ENCODE measurements around the gene BRD7.

BRD7 gene

GRCh38 chr16:50331570-50331969 lies 37.2 kb downstream of the BRD7 start:
- DNase-seq, result no peak
- in situ Hi-C loops (cut with MboI; ENCODE audit: low pct_unique_long_range_greater_than_20kb, low sequenced_read_pairs), result no loop called here

- in situ Hi-C loops (cut with MboI; ENCODE audit: low pct_unique_long_range_greater_than_20kb, low sequenced_read_pairs), result no loop called here
Measured at GRCh38 chr16:50329446-50330189, 39.2 kb downstream of the BRD7 start.

GRCh38 chr16:50326835-50327465 lies 41.8 kb downstream of the BRD7 start:
- peak; percentile 57 for DNase-seq
- in situ Hi-C loops (cut with MboI; ENCODE audit: low pct_unique_long_range_greater_than_20kb, low sequenced_read_pairs), result no loop called here

More at GRCh38 chr16:50329446-50330189, 39.2 kb downstream of the BRD7 start:
- DNase-seq, result no peak

- no peak for DNase-seq
- in situ Hi-C loops (cut with MboI; ENCODE audit: low pct_unique_long_range_greater_than_20kb, low sequenced_read_pairs), result no loop called here
Measured at GRCh38 chr16:50326264-50326663, 42.5 kb downstream of the BRD7 start.

- in situ Hi-C loops (cut with MboI; ENCODE audit: low pct_unique_long_range_greater_than_20kb, low sequenced_read_pairs), result no loop called here
- DNase-seq, result no peak
Measured at GRCh38 chr16:50324345-50324744, 44.4 kb downstream of the BRD7 start.

GRCh38 chr16:50323335-50324011 lies 45.3 kb downstream of the BRD7 start:
- peak; percentile 49 for DNase-seq
- in situ Hi-C loops (cut with MboI; ENCODE audit: low pct_unique_long_range_greater_than_20kb, low sequenced_read_pairs), result no loop called here

- no peak for DNase-seq
- in situ Hi-C loops (cut with MboI; ENCODE audit: low pct_unique_long_range_greater_than_20kb, low sequenced_read_pairs), result no loop called here
Measured at GRCh38 chr16:50322333-50322732, 46.5 kb downstream of the BRD7 start.

- in situ Hi-C loops (cut with MboI; ENCODE audit: low pct_unique_long_range_greater_than_20kb, low sequenced_read_pairs), result no loop called here
- no peak for DNase-seq
Measured at GRCh38 chr16:50320310-50320709, 48.5 kb downstream of the BRD7 start.

GRCh38 chr16:50318796-50319578 lies 49.8 kb downstream of the BRD7 start:
- no peak for DNase-seq
- in situ Hi-C loops (cut with MboI; ENCODE audit: low pct_unique_long_range_greater_than_20kb, low sequenced_read_pairs), result no loop called here

GRCh38 chr16:50316848-50317630 lies 51.7 kb downstream of the BRD7 start:
- no peak for DNase-seq
- in situ Hi-C loops (cut with MboI; ENCODE audit: low pct_unique_long_range_greater_than_20kb, low sequenced_read_pairs), result no loop called here

GRCh38 chr16:50316102-50316847 lies 52.5 kb downstream of the BRD7 start:
- in situ Hi-C loops (cut with MboI; ENCODE audit: low pct_unique_long_range_greater_than_20kb, low sequenced_read_pairs), result no loop called here
- DNase-seq, result no peak

- in situ Hi-C loops (cut with MboI; ENCODE audit: low pct_unique_long_range_greater_than_20kb, low sequenced_read_pairs), result no loop called here
- DNase-seq, result no peak
Measured at GRCh38 chr16:50315346-50315997, 53.3 kb downstream of the BRD7 start.

- in situ Hi-C loops (cut with MboI; ENCODE audit: low pct_unique_long_range_greater_than_20kb, low sequenced_read_pairs), result no loop called here
- DNase-seq, result no peak
Measured at GRCh38 chr16:50314665-50315064, 54.1 kb downstream of the BRD7 start.

- in situ Hi-C loops (cut with MboI; ENCODE audit: low pct_unique_long_range_greater_than_20kb, low sequenced_read_pairs), result no loop called here
- peak; percentile 23 for DNase-seq
Measured at GRCh38 chr16:50313596-50314478, 55.0 kb downstream of the BRD7 start.

- in situ Hi-C loops (cut with MboI; ENCODE audit: low pct_unique_long_range_greater_than_20kb, low sequenced_read_pairs), result no loop called here
- DNase-seq, result no peak
Measured at GRCh38 chr16:50311891-50312501, 56.8 kb downstream of the BRD7 start.

GRCh38 chr16:50311134-50311528 lies 57.7 kb downstream of the BRD7 start:
- no peak for DNase-seq
- in situ Hi-C loops (cut with MboI; ENCODE audit: low pct_unique_long_range_greater_than_20kb, low sequenced_read_pairs), result no loop called here

Measured in KBM-7 (cell line).